Activated CD8-positive, alpha-beta T cell treated with anti-CD3 and anti-CD28 coated beads for 36 hours (primary cell): Measurements from ENCODE around the gene RBMS3. TPM values are rescaled to one million over a fixed set of nuclear protein-coding genes. Genes with fewer than 3 reads are reported as not detected.

Source experiments
- ATAC-seq: fragments of 200-7000 bp; cut with Tn5 transposase; one replicate; pipeline ENCODE4 v1.10.0; 2021; ENCODE audit warnings: mild to moderate bottlenecking, moderate library complexity
- CTCF ChIA-PET: fragments of 350-600 bp; sonication (Branson Sonifier 250); formaldehyde crosslinking; loops from one replicate; lab custom pipeline; 2021; ENCODE audit warnings: antibody characterized with exemption; lab: Charles Lee
- POLR2A ChIA-PET: fragments of 350-600 bp; sonication (Branson Sonifier 250); formaldehyde crosslinking; loops from one replicate; lab custom pipeline; 2021; ENCODE audit warnings: antibody characterized with exemption; lab: Charles Lee
- DNase-seq: peaks from one replicate; pipeline ENCODE4 v3.0.0-alpha.2; 2020
- H3K27ac Mint-ChIP-seq: one replicate; pipeline ENCODE4 v1.8.0; 2021; ENCODE audit warnings: mild to moderate bottlenecking, mixed read lengths
- H3K27me3 Mint-ChIP-seq: one replicate; pipeline ENCODE4 v1.8.0; 2021; ENCODE audit warnings: mixed read lengths
- H3K36me3 Mint-ChIP-seq: one replicate; pipeline ENCODE4 v1.8.0; 2021; ENCODE audit warnings: low read depth, mixed read lengths
- H3K4me1 Mint-ChIP-seq: one replicate; pipeline ENCODE4 v1.8.0; 2021; ENCODE audit warnings: low read depth, mixed read lengths
- H3K4me3 Mint-ChIP-seq: one replicate; pipeline ENCODE4 v1.8.0; 2021; ENCODE audit warnings: mild to moderate bottlenecking, moderate library complexity, mixed read lengths
- H3K9me3 Mint-ChIP-seq: one replicate; pipeline ENCODE4 v1.8.0; 2021; ENCODE audit warnings: mixed read lengths
- CTCF ChIP-seq: fragments of 200-600 bp; IDR thresholded peaks from one replicate; pipeline ENCODE4 v1.8.0; 2022; ENCODE audit warnings: antibody characterized with exemption, mild to moderate bottlenecking
- intact Hi-C: fragments of 100-400 bp; cut with micrococcal nuclease; formaldehyde crosslinking; loops from one replicate; pipeline ENCODE4 v1.10.0; 2022
- total RNA-seq, 2 experiments: library from RNA; stranded (reverse); gene quantifications; one replicate each; pipeline ENCODE4 v1.2.3, GENCODE V29; 2021

Gene RBMS3
- total RNA-seq, 2 experiments from 2014 or later, result 2.3 to 2.8 TPM

DNA sequence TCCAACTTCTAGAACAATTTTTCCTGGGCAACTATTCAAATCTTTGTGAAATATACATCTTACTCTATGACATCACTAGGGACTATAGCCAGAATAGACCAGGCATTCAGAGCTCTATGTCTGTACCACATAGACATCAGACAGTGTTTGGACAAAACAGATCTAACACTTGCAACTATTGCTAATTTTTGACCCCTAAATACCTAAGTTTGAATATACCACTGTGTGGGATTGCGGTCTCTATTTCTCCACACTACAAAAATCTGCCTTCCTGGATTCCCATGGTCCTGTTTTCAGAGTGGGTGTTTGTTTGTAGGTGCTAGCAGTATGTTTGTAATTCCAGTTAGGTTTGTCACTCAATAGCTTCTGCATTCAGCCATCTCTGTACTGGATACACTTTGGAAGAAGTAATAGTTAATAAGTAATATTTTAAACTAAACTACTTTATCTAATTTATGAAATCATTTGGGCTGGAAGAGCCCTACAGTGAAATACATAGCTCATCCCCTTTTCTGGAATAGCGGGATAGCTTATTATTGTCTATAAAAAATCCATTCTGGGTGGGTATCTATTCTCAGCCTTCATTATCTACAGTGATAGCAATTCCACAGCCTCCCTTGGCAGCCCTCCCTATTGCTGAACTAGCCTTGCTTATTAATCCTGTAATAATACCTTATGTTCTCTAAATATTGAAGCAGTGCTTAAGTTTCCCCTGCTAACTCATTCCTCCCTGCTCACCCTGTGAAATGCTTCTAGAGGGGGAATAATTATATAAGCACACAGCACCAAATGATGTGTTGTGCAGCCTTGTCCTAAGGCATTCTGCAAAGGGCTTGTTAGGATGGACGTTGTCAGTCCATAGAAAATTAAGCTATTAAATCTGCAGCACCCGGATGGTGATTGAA, 49.4 kb downstream of the RBMS3 start:
- POLR2A ChIA-PET, result interaction anchor here (0.9 kb wide), 1 partner anchor 16 kb away, joined by 3 read pairs; no protein-coding TSS in a partner anchor
- intact Hi-C loops, result no loop called here
- no peaks in the 10 kb centered on the region for H3K9me3 Mint-ChIP-seq
- H3K4me1 Mint-ChIP-seq, result no peaks in the 10 kb centered on the region
- DNase-seq, result no peak
- no peak for TF ChIP-seq CTCF
- peaks cover 3% of the 10 kb centered on the region for H3K27me3 Mint-ChIP-seq
- H3K36me3 Mint-ChIP-seq, result no peaks in the 10 kb centered on the region
- ATAC-seq, result no peak
- no peak overlapping the region for H3K27ac Mint-ChIP-seq
- no peak overlapping the region for H3K4me3 Mint-ChIP-seq
- CTCF ChIA-PET, result no interaction called here

- no peaks in the 10 kb centered on the region for H3K36me3 Mint-ChIP-seq
- H3K4me3 Mint-ChIP-seq, result no peak overlapping the region
- no peaks in the 10 kb centered on the region for H3K4me1 Mint-ChIP-seq
- intact Hi-C loops, result no loop called here
- no peak for TF ChIP-seq CTCF
- ChIA-PET CTCF (no interaction called here), POLR2A (no interaction called here)
- H3K27me3 Mint-ChIP-seq, result peaks cover 3% of the 10 kb centered on the region
- no peak overlapping the region for H3K27ac Mint-ChIP-seq
- no peak for ATAC-seq
- DNase-seq, result no peak
- H3K9me3 Mint-ChIP-seq, result no peaks in the 10 kb centered on the region
Measured at GRCh38 chr3:29331035-29331434, 50.2 kb downstream of the RBMS3 start.

GRCh38 chr3:29331456-29332194, 50.8 kb downstream of the RBMS3 start:
- ATAC-seq, result no peak
- no peak overlapping the region for H3K27ac Mint-ChIP-seq
- no peak for DNase-seq
- no peaks in the 10 kb centered on the region for H3K4me1 Mint-ChIP-seq
- ChIA-PET CTCF (no interaction called here), POLR2A (no interaction called here)
- peaks cover 3% of the 10 kb centered on the region for H3K27me3 Mint-ChIP-seq
- no peak for TF ChIP-seq CTCF
- no peaks in the 10 kb centered on the region for H3K36me3 Mint-ChIP-seq
- no peaks in the 10 kb centered on the region for H3K9me3 Mint-ChIP-seq
- intact Hi-C loops, result no loop called here
- H3K4me3 Mint-ChIP-seq, result no peak overlapping the region

DNA sequence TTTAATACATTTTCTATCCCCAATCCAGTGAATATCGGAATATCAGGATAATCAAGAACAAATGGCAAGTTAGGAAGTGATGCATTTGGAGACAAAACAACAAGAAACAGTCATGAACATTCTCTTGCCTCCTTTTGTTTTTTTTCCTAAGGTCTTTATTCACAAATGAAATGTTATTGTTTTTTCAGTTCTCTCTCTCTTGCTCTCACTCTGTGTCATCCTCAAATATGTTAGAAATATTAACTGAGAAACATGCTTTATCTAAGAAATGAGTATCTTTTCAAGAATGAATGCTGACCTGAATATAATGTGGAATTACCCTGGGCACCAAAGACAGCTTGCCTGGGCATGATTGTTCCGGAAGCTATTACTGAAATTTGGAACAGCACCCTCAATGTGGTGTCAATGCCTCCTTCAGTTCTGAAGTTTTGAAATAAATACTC, 51.3 kb downstream of the RBMS3 start:
- Mint-ChIP-seq H3K4me3 (no peak overlapping the region), H3K9me3 (no peaks in the 10 kb centered on the region), H3K27ac (no peak overlapping the region), H3K36me3 (no peaks in the 10 kb centered on the region), H3K27me3 (peaks cover 3% of the 10 kb centered on the region), H3K4me1 (no peaks in the 10 kb centered on the region)
- ChIA-PET CTCF (no interaction called here), POLR2A (no interaction called here)
- DNase-seq (no peak), ATAC-seq (no peak)
- intact Hi-C loops, result no loop called here
- no peak for TF ChIP-seq CTCF

GRCh38 chr3:29333576-29333975, 52.7 kb downstream of the RBMS3 start:
- TF ChIP-seq CTCF, result no peak
- intact Hi-C loops, result no loop called here
- H3K36me3 Mint-ChIP-seq, result no peaks in the 10 kb centered on the region
- no peak for DNase-seq
- peaks cover 3% of the 10 kb centered on the region for H3K27me3 Mint-ChIP-seq
- H3K9me3 Mint-ChIP-seq, result no peaks in the 10 kb centered on the region
- H3K27ac Mint-ChIP-seq, result no peak overlapping the region
- CTCF ChIA-PET, result no interaction called here
- no peaks in the 10 kb centered on the region for H3K4me1 Mint-ChIP-seq
- POLR2A ChIA-PET, result no interaction called here
- no peak overlapping the region for H3K4me3 Mint-ChIP-seq
- ATAC-seq, result no peak
